ENCODE results near the gene MTOR. TPM values are rescaled to one million over a fixed set of nuclear protein-coding genes. Genes with fewer than 3 reads are reported as not detected.
A peak's percentile ranks its signal among the peaks of the same experiment; 100 is the strongest.
"Not testable (repeated sequence)": the region's sequence is repeated elsewhere in the genome, so short reads cannot be mapped to it uniquely, and the experiment has no call there.

MTOR gene
- total RNA-seq, 2 experiments from 2014 or later, result 32.9 to 36.2 TPM

DNA sequence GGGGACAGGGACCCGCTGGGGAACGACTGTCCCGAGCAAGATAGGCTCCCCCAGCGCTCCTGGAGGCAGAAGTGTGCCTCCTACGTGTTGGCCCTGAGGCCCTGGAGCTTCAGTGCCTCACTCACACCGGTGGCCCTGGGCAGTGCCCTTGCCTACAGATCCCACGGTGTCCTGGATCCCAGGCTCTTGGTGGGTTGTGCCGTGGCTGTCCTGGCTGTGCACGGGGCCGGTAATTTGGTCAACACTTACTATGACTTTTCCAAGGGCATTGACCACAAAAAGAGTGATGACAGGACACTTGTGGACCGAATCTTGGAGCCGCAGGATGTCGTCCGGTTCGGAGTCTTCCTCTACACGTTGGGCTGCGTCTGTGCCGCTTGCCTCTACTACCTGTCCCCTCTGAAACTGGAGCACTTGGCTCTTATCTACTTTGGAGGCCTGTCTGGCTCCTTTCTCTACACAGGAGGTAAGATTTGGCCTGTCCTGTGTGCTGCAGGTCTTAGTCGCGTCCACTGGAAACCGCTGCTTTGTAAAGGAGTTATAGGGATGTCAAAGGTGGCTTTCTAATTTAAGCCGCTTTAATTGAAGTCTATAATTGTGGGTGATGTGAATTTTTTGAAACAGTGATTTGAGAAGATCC lies 11.4 kb upstream of the MTOR start:
- Mint-ChIP-seq H3K4me1 (peaks cover 37% of the 10 kb centered on the region), H3K36me3 (ENCODE audit: low read depth) (peaks cover 32% of the 10 kb centered on the region), H3K27me3 (peaks cover 1% of the 10 kb centered on the region), H3K27ac (peak overlapping the region; percentile 83), H3K4me3 (peak overlapping the region; percentile 91), H3K9me3 (no peaks in the 10 kb centered on the region)
- DNase-seq, result no peak
- ChIA-PET CTCF (interaction anchor here (1.0 to 2.1 kb wide), 3 partner anchors 90 to 236 kb away, joined by 3 to 6 read pairs (median 3); partner anchors contain the start of gene DISP3), POLR2A (interaction anchor here (0.7 to 5.9 kb wide), 11 partner anchors 8 to 636 kb away, joined by 3 to 59 read pairs (median 4); partner anchors contain the start of genes MTOR and TARDBP)

DNA sequence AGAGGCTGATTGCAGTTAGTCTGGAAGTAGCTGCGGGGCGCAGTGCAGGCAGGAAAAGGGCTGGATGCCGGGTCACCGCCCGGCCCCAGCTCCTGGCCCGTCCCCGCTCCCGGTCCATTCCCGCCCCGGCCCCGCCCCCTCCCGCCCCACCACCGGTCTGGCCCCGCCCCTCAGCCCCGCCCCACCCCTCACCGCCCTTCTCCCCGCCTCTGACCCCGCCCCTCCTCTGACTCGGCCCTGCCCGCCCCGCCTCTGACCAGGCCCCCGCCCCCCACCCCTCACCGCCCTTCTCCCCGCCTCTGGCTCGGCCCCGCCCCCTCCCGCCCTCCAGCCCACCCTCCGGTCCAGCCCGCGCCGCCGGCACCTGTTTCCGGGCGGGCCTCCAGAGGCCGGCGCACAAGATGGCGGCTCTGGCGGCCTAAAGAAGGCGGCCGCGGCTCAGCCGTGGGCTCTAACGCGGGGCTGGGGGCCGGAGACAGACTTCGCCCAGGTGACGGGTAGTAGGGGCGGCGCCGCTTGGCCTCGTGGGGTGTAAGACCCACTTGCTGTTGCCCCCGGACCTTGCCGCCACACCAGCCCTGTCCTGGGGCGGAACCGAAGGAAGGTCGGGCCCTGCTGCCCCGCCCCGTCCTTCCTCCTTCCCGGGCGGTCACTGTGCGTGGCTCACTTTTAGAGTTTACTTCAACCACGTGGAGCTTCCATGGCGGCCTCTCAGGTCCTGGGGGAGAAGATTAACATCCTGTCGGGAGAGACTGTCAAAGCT lies 10.7 kb upstream of the MTOR start, which contains the start of gene UBIAD1:
Gene UBIAD1 (plus strand): TSS at position 367 of the 763 bp plus-strand sequence. CDS start 334 bp downstream, at position 701.
- DNase-seq, result peak; percentile 86
- Mint-ChIP-seq H3K4me1 (peaks cover 31% of the 10 kb centered on the region), H3K27ac (peak within 1 kb of the TSS; percentile 83), H3K4me3 (peak within 1 kb of the TSS; percentile 91), H3K36me3 (ENCODE audit: low read depth) (peaks cover 25% of the 10 kb centered on the region), H3K27me3 (peaks cover 1% of the 10 kb centered on the region), H3K9me3 (no peaks in the 10 kb centered on the region)
- POLR2A ChIA-PET, result interaction anchor here (0.7 to 5.9 kb wide), 11 partner anchors 9 to 637 kb away, joined by 3 to 59 read pairs (median 4); partner anchors contain the start of genes MTOR and TARDBP
- CTCF ChIA-PET, result interaction anchor here (1.1 to 2.1 kb wide), 2 partner anchors 91 to 235 kb away, joined by 3 to 6 read pairs; no protein-coding TSS in a partner anchor

DNA sequence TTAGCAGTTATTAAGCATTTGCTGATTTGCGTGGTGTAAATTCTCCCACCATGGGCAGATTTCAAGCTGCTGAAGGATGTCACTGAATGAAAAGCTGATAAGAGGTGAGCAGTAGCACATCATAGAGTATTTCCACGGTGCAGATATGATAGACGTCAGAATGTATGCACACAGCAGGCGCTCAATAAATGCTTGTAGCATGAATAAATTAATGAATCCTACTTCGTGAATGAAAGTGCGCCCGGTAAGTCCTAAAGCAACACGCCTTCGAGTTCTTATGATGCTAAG lies 10.1 kb upstream of the MTOR start:
- no peak for DNase-seq
- ChIA-PET POLR2A (interaction anchor here (1.4 to 5.9 kb wide), 4 partner anchors 10 to 636 kb away, joined by 4 to 59 read pairs (median 7); partner anchors contain the start of genes MTOR and TARDBP), CTCF (interaction anchor here (2.1 kb wide), 1 partner anchor 92 kb away, joined by 6 read pairs; no protein-coding TSS in a partner anchor)
- H3K4me3 Mint-ChIP-seq, result peak overlapping the region; percentile 13
- H3K36me3 Mint-ChIP-seq (ENCODE audit: low read depth), result peaks cover 21% of the 10 kb centered on the region
- peaks cover 28% of the 10 kb centered on the region for H3K4me1 Mint-ChIP-seq
- no peaks in the 10 kb centered on the region for H3K9me3 Mint-ChIP-seq
- no peak overlapping the region for H3K27ac Mint-ChIP-seq
- peaks cover 1% of the 10 kb centered on the region for H3K27me3 Mint-ChIP-seq

DNA sequence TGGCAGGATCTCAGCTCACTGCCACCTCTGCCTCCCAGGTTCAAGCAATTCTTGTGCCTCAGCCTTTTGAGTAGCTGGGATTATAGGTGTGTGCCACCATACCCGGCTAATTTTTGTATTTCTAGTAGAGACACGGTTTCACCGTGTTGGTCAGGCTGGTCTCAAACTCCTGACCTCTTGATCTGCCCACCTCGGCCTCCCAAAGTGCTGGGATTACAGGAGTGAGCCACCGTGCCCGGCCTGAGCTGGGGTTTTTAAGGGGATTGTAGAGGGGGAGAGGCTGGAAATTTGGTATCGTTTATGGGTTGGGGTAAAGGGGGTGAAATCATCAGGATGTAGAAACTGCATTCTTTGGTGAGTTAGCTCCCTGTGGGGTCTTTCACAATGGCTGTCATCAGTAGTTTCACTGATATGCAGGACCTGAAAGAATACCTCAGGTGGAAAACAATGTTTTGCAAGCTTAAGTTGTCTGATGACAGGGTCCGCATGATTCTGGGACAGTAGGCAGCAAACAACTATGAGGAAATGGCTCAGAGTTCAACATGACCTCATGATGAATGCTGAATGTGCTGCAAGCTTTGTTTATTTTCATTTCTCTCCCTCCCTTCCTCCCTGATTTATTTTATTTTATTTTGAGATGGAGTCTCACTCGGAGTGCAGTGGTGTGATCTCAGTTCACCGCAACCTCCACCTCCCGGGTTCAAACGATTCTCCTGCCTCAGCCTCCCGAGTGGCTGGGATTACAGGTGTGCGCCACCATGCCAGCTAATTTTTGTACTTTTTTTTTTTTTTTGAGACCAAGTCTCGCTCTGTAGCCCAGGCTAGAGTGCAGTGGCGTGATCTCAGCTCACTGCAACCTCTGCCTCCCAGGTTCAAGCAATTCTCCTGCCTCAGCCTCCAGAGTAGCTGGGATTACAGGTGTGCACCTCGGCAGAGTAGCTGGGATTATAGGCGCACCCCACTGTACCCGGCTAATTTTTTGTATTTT lies 5.3 kb upstream of the MTOR start:
- not testable (repeated sequence) for H3K27ac Mint-ChIP-seq, H3K4me3 Mint-ChIP-seq

DNA sequence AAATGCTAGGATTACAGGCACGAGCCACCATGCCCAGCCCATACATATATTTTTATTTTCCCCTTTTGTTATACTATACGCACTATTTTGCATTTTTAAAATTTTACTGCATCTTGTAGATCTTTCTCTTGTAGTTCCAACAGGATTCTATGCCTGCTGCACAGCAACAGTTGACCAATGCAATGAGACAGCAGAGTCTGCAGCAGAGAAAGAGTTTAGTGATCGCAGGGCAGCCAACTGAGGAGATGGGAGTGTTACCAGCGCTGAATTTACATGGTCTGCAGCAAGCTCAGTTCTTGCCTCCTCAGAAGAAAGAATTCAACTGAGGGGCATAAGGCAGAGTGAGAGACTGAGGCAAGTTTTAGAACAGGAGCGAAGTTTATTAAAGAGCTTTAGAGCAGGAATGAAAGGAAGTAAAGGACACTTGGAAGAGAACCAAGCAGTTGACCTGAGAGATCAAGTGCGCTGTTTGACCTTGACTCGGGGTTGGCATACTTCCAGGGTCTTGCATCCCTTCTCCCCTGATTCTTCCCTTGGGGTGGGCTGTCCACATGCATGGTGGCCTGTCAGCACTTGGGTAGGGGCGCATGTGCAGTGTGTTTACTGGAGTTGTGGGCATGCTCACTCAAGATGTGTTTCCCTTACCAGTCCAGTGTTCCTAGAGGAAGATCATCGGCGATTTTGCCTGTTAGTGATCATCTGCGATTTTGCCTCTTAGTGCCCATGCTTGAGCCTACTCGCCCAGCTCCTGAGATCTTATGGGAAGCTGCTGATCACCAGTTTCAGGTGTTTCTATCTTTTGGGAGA lies 4.1 kb upstream of the MTOR start:
- ChIA-PET POLR2A (interaction anchor here (1.0 kb wide), 1 partner anchor 17 kb away, joined by 3 read pairs; no protein-coding TSS in a partner anchor), CTCF (interaction anchor here (0.6 to 2.8 kb wide), 2 partner anchors 24 to 358 kb away, joined by 4 to 14 read pairs; no protein-coding TSS in a partner anchor)
- peaks cover 13% of the 10 kb centered on the region for H3K4me1 Mint-ChIP-seq
- H3K36me3 Mint-ChIP-seq (ENCODE audit: low read depth), result no peaks in the 10 kb centered on the region
- no peak for DNase-seq
- H3K27ac Mint-ChIP-seq, result no peak overlapping the region
- no peaks in the 10 kb centered on the region for H3K9me3 Mint-ChIP-seq
- no peak overlapping the region for H3K4me3 Mint-ChIP-seq
- H3K27me3 Mint-ChIP-seq, result no peaks in the 10 kb centered on the region

More for the DNA sequence above, 5.3 kb upstream of the MTOR start:
- POLR2A ChIA-PET, result interaction anchor here (1.0 kb wide), 1 partner anchor 16 kb away, joined by 3 read pairs; no protein-coding TSS in a partner anchor
- not testable (repeated sequence) for H3K4me1 Mint-ChIP-seq; H3K27me3 Mint-ChIP-seq; H3K36me3 Mint-ChIP-seq (ENCODE audit: low read depth); DNase-seq; H3K9me3 Mint-ChIP-seq
- CTCF ChIA-PET, result interaction anchor here (2.8 kb wide), 1 partner anchor 25 kb away, joined by 14 read pairs; no protein-coding TSS in a partner anchor

DNA sequence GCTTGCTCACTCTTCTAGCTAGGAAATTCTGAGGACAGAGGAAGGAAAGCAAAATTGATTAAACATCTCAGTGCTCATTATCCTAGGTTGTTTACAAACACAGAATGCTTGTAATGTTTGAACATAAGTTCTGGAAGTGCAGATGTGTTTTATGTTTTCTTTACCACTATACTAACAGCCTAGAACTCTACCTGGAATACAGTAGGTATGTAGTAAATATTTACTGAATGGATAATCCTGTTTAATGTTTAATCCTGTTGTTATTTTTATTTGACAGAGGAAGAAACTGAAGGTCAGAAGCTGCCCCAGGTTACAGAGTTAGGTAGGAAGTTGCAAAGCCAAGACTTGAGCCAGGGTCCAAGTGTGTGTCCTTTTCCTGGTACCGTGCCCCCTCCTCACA lies 6.1 kb downstream of the MTOR start:
- H3K9me3 Mint-ChIP-seq, result no peaks in the 10 kb centered on the region

DNA sequence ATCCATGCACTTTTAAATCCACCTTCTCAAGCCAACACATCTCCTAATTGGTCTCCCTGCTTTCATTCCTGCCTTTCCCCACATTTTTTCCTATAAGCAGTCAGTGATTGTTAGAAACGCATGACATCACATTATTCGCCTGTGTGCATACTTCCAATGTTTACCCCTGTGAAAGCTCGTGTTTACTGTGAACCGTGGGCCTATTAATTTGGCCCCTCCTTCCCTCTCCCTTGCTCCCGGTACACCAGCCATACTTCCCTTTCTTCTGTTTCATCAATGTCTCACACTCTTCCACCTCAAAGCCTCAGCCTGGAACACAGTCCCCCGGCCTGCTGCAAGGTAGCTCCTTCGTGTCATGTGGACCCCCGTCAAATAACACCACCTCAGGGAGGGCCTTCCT lies 9.1 kb downstream of the MTOR start:
- no peak overlapping the region for H3K4me3 Mint-ChIP-seq
- peaks cover 55% of the 10 kb centered on the region for H3K36me3 Mint-ChIP-seq (ENCODE audit: low read depth)
- H3K27ac Mint-ChIP-seq, result no peak overlapping the region
- DNase-seq, result no peak
- ChIA-PET POLR2A (interaction anchor here (0.9 to 4.2 kb wide), 2 partner anchors 9 to 19 kb away, joined by 3 to 19 read pairs; partner anchors contain the start of gene MTOR), CTCF (no interaction called here)
- H3K27me3 Mint-ChIP-seq, result no peaks in the 10 kb centered on the region
- no peaks in the 10 kb centered on the region for H3K9me3 Mint-ChIP-seq
- H3K4me1 Mint-ChIP-seq, result no peaks in the 10 kb centered on the region

More for the DNA sequence above, 6.1 kb downstream of the MTOR start:
- H3K36me3 Mint-ChIP-seq (ENCODE audit: low read depth), result peaks cover 58% of the 10 kb centered on the region
- peaks cover 10% of the 10 kb centered on the region for H3K4me1 Mint-ChIP-seq
- CTCF ChIA-PET, result no interaction called here
- no peak for DNase-seq
- no peak overlapping the region for H3K27ac Mint-ChIP-seq
- no peak overlapping the region for H3K4me3 Mint-ChIP-seq
- POLR2A ChIA-PET, result interaction anchor here (1.1 kb wide), 1 partner anchor 10 kb away, joined by 3 read pairs; no protein-coding TSS in a partner anchor
- no peaks in the 10 kb centered on the region for H3K27me3 Mint-ChIP-seq

DNA sequence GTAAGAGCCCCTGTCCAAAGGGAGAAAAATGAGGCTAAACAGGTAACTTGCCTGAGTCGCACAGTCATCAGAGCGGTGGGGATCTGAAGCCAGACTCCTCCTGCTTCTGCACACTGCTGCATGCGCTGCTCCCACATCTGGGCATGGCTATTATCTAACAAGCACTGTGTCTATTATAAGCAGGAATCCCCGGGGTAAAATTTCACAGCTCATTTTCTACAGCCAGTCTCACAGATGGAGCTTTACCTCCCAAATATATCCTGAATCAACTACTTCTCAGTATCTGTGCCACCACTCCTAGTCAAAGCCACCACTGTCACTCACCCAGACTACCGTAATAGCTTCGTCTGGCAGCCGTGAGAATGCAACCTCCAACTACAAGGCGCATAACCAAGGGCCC lies 9.8 kb downstream of the MTOR start:
- Mint-ChIP-seq H3K9me3 (no peaks in the 10 kb centered on the region), H3K36me3 (ENCODE audit: low read depth) (peaks cover 51% of the 10 kb centered on the region), H3K4me3 (no peak overlapping the region), H3K27ac (no peak overlapping the region), H3K4me1 (no peaks in the 10 kb centered on the region), H3K27me3 (no peaks in the 10 kb centered on the region)
- CTCF ChIA-PET, result interaction anchor here (2.4 kb wide), 1 partner anchor 11 kb away, joined by 25 read pairs; no protein-coding TSS in a partner anchor
- POLR2A ChIA-PET, result interaction anchor here (4.2 kb wide), 1 partner anchor 10 kb away, joined by 19 read pairs; the partner anchor contains the start of gene MTOR
- no peak for DNase-seq

DNA sequence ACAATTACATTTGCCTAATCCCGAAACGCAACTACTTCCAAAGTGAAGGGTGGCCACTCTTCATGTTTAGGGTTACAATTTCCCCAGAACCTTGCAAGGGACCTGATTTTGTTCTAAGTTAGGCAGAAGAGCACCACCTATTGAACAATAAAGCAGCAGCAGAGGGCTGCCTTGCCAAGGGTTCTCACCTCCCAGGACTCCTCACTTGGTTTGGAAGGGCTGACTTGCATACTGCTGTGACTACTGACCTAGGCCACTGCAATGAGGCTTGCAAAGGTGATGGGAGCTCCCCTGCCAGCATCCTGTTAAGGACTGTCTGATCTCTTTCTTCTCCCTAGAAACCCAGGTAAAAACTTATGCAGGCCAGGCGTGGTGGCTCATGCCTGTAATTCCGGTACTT lies 14.2 kb downstream of the MTOR start:
- Mint-ChIP-seq H3K9me3 (no peaks in the 10 kb centered on the region), H3K4me3 (no peak overlapping the region), H3K4me1 (peaks cover 4% of the 10 kb centered on the region), H3K36me3 (ENCODE audit: low read depth) (peaks cover 38% of the 10 kb centered on the region), H3K27me3 (no peaks in the 10 kb centered on the region), H3K27ac (no peak overlapping the region)
- ChIA-PET CTCF (interaction anchor here (1.6 kb wide), 1 partner anchor 15 kb away, joined by 4 read pairs; the partner anchor contains the start of gene MTOR), POLR2A (interaction anchor here (0.7 to 2.1 kb wide), 2 partner anchors 14 to 15 kb away, joined by 3 to 11 read pairs; partner anchors contain the start of gene MTOR)
- no peak for DNase-seq

DNA sequence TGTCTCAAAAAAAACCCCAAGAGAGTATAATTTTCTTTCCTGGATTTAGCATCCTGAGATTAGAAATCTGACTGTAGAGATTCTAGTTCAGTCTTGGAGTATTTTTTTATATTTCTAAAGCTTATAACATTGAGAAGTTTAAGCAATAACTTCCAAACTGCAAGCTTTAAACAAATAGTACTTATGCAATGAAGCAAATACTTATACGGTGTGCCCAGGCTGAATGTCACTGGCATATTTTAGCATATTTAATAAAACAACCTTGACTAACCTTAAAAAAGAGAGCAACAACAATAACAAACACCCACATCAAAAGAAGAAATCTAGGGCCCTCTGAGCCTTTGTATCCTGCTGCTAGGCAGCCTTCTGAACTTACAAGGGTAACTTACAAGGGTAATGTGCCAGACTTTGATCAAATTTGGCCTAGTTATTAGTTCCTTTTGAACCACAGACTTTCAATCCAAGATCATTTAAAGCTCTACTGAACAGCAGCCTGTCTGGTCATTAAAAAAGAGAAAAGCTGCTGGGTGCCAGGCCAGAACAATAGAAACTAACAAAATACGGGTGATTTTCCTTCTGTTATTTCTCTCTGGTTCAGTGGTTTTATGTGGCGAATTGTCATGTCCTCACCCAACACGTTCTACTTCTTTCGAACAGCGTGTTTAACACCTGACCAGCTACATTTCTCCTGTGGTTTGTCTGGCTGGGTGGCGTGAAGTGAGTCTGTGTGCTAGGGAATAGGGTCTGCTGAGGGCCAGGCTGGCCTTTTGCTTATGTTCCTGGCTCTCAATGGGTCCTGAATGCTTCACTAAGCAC lies 16.2 kb downstream of the MTOR start:
- Mint-ChIP-seq H3K27ac (peak overlapping the region; percentile 13), H3K4me1 (peaks cover 4% of the 10 kb centered on the region)
- POLR2A ChIA-PET, result interaction anchor here (1.2 to 2.1 kb wide), 3 partner anchors 10 to 49 kb away, joined by 3 to 11 read pairs (median 3); partner anchors contain the start of gene MTOR

More for the DNA sequence above, 16.2 kb downstream of the MTOR start:
- no peak for DNase-seq
- Mint-ChIP-seq H3K27me3 (no peaks in the 10 kb centered on the region), H3K4me3 (no peak overlapping the region), H3K9me3 (no peaks in the 10 kb centered on the region), H3K36me3 (ENCODE audit: low read depth) (peaks cover 34% of the 10 kb centered on the region)
- CTCF ChIA-PET, result interaction anchor here (1.1 to 2.8 kb wide), 2 partner anchors 15 to 208 kb away, joined by 4 to 10 read pairs; no protein-coding TSS in a partner anchor

Measured in activated CD4-positive, alpha-beta memory T cell treated with anti-CD3 and anti-CD28 coated beads, Interleukin-2, amount 10 ng/mL, durations not matched to agents 7 days and 5 days (primary cell).